Fibroblast of peridontal ligament (primary cell): ENCODE results near the gene CELF4.
"Not testable (repeated sequence)": the region's sequence is repeated elsewhere in the genome, so short reads cannot be mapped to it uniquely, and the experiment has no call there.

Source experiments
- DNase-seq: peaks from one replicate; pipeline ENCODE4 v3.0.0-alpha.2; 2010; ENCODE audit errors: extremely low read depth

Gene CELF4

DNA sequence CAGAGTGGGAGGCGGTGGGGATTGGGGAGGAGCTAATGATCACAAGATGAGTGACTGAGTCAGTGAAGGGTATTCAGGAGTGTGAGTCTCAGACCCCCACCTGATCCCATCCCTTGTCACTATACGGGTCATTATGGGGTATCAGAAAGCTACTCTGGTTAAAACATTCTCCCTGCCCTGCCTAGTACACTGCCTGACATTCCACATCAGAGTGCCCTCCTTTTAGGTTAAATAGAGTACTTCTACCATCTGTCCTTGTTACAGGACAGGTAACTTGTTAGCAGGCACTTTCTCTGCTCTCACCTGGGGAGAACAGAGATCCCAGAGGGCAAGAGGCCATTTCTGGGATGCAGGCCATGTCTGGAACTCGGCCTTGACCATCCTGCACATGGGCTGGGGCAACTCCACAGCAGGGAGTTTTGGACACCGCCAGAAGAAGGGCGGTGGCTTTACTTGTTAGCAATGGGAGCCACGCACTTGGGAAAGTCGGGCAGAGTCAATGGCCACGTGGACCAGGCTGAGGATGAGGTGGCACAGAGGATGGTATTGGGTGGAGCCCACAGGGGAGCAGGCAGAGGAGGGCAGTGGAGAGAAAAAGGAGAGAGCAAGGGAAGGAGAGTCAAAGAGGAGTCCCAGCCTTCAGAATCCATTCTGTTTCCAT lies 98.5 kb downstream of the CELF4 start:
- no peak for DNase-seq

DNA sequence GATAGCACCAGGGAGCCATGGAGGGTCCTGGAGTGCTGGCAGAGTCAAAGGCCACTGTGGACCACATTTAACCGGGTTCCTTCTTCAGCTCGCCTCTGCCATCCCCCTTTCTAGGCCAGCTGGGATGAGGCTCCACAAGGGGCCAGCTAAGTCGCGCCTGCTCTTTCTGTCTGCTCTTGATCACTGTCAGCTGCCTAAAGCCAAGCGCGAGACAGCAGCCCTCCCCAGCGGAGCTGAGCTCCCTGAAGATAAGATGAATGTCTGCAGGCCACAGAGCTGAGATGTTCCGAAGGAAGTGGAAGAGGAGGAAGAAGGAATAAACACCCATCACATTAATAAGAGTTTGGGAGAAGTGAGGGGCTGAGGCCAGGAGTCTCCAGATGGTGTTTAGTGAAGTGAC lies 99.6 kb downstream of the CELF4 start:
- no peak for DNase-seq

DNA sequence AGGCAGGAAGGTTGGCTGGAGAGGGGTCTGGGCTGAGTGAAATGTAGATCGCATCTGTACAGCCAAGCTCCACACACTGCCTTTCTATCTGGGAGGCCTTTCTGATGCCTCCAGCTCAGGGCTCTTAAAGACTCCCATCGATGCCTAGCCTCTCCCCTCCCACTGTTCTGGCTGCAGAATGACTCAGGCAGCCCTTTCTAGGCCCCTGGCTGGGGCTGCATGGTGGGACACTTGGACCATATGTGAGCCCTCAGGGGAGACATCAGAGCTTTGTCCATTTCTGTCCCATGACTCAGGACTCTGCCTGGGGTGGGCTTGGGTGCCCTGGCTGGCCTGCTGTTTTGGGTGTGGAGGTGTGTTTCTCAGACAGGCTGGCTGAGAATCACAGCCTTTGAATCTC lies 101.3 kb downstream of the CELF4 start:
- DNase-seq, result no peak

DNA sequence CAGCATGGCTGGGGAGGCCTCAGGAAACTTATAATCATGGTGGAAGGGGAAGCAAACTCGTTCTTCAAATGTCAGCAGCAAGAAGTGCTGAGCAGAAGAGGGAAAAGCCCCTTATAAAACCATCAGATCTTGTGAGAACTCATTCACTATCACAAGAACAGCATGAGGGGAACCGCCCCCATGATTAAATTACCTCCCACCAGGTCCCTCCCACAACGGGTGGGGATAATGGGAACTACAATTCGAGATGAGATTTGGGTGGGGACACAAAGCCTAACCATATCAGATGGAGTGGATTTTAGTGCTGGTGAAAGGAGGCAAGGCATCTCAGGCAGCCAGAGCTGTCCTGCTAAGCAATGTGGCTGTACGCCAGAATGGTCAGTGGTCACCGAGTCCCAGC lies 104.3 kb downstream of the CELF4 start:
- not testable (repeated sequence) for DNase-seq

DNA sequence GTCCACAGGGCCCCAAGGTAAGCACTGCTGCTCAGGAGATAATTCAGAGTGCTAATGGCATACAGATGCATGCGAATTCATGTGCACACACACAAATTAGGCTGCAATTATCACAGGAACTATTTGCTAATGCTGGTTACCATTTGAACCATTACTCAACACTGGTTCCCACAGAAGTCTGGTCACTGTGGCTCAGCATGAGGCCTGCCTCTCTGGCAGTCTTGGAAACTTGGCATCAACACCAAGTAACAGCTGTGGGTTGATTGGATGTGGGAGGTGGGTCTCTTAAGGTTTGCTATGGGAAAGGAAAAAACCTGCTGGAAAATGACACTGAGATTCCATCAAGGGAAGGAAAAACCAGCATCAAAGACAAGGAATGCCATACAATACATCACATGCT lies 105.0 kb downstream of the CELF4 start:
- no peak for DNase-seq

DNA sequence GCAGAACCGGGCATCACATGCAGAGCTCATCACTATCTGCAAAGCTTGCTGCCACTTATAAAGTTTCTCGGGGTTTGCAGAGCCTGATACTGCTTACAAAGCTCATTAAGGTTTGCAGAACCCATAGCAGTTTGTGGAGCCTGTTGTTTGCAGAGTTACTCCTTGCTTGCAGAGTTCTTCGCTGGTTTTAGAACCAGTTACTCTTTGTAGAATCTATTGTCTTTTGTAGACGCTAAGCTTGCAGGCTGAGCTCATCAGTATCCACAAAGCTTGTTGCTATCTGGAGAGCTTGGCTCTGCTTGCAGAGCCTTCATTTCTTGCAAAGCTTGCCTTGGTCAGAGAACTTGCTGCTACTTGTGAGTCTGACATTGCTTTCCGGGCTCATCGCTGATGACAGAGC lies 106.9 kb downstream of the CELF4 start:
- DNase-seq, result no peak

DNA sequence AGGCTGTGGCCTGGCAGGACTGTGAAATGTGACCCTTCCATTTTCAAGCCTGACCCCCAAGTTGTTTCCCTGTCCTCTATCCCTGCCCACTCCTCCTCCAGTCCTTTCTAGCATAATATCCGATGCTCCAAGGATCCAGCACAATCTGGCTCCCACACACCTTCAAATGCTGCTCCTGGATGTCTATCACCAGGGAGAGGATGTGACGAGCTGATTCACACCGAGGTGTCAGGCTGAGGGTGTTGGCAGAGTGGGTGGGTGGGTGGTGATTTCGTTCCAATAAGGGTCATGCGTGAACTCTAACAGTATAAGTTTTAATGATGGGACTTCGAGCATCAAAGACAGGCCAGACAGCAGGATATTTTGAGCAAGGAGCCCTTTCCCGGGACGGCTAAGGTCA lies 107.8 kb downstream of the CELF4 start:
- no peak for DNase-seq

DNA sequence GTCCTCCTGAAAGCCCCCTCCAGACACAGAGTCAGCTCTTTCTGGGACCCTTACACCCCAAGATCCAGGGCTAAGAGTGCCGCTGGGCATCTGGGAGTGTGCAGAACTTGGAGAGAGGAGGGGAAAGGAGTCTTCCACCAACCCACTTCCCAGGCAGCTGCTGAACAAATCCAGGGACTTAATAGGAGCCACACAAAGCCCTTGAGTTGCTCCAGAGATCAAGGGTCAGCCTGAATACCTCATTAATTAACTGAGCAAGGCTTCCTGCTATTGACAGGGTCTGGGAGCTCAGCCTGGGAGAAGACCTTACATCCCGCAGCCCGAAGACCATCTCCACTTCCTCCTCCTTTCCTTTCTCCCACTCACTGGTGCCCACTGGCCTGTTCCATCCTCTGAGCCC lies 108.3 kb downstream of the CELF4 start:
- no peak for DNase-seq

DNA sequence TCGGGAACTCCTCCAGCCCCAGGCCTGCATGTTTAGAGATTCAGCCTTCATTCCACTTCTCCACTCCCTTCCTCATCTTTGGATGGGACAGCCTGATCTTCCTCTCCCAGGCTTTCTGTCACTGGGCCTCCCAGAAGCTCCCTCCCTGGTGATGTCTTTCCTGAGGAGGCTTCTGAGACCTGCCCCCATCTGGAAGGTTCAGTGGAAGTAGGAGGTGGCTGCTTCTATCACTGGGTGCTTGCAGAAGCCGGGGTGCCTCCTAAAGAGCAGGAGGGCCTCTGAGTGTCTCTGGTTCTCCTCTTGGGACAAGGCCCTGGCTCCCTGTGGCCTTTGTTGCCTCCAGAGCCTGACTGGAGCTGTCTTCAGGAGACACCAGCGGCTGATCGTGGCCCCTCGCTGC lies 108.7 kb downstream of the CELF4 start:
- no peak for DNase-seq

DNA sequence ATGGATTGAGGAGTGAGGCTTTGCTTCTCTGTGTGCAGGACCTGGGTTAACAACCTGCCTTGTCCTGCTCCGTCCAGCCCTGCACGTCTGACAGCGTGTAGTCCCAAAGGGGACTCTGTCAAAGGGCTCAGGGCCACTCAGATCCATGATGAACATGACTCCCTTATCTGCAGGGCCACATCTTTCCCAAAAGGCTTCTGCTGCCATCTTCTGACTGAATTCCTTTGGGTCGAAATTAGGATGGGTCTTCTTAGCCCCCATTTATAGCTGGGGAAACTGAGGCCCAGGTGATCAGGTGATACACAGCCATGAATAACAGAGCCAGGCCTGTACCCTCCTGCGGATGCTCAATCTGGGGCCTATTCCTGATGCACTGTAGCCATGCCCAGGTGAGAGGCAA lies 109.2 kb downstream of the CELF4 start:
- DNase-seq, result no peak

DNA sequence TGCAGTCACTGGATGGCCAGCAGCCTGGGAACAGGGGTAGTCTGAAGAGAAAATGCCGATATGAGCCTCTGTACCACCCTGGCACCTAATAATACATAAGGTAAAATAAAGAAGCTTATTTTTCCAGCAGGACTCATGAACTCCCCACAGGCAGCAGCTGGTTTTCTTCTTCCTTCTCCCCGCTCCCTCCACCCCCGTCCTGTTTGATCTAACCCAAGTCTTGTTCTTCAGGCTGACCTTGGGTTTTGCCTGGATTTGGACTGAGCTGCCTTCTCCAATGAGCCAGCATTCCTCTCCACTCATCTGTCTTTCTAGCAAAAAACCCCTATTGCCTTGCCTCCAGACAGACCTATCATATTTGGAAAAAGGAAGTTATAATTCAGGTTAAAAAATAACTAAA lies 111.8 kb downstream of the CELF4 start:
- DNase-seq, result no peak

DNA sequence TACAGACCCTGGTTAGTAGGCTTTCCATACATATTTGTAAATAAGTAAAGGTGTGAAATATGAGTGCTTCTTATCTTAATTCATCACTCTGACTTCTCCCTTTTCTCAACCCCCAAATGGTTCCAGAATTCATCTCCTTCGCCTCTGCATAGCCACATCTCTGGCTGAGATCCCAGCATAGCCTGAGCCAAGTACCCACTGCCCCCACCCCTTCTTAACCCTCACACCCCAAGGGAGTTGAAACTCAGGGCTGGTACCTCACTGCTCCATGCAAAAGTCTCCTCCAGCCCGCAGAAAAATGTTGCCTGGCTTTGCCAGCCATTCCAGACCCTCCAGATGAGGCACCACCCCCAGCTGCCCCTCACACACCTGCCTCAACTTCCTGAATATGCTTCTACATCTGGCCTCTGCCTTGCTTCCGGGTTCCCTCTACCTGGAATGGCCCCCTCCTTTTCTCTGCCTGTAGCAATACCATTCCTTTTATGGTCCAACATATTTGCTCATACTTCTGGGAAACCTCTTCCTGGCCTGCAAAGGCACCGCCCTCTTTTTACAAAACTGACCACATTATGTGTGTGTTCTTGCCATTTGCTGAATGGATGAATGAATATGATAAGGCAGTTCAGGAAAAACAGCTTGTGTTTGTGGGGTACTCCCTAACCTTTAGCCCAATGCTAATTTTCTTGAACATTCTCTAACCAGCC lies 112.8 kb downstream of the CELF4 start:
- DNase-seq, result peak; percentile 26

DNA sequence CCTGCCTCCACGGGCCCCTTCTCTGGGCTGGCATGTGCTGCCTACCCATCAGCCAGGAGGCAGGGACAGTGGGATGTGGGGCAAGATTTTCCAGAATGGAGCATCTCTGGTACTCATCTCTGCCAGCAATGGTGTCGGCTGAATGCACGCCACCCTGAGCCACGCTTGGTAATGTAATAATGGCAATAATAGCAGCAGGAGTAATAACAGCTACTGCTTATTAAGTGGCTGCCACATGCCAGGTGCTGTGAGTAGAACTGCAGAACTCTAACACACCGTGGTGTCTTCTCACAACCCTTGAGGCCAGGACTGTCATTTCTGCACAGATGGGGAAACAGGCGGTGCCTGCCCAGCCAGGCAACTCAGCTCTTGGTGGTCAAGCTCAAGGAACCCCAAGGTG lies 113.6 kb downstream of the CELF4 start:
- no peak for DNase-seq

DNA sequence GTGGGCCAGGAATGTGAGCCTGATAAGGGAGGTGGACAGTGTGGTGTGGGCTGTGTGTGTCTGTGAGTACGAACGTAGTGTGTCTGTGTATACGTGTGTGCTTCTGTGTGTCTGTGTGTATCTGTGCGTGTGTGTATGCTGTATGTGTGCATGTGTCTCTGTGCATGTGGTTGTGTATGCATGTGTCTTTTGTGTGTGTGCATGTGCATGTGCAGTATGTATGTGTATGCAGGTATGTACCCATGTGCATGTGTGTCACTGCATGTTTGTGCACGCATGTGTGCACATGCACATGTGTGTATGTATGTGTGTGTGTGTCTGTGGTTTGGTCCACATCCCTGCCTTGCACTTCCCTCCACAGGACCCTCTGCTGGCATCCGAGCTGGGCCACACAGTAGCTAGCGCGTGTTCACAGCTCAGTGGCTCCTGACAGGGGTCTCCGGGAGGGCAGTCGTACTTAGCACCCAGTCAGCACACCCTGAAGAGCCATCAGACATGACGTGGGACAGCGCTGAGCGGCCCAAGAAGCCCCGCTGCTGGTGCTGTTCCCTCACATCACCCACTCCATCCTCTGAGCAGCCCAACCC lies 114.3 kb downstream of the CELF4 start:
- no peak for DNase-seq

DNA sequence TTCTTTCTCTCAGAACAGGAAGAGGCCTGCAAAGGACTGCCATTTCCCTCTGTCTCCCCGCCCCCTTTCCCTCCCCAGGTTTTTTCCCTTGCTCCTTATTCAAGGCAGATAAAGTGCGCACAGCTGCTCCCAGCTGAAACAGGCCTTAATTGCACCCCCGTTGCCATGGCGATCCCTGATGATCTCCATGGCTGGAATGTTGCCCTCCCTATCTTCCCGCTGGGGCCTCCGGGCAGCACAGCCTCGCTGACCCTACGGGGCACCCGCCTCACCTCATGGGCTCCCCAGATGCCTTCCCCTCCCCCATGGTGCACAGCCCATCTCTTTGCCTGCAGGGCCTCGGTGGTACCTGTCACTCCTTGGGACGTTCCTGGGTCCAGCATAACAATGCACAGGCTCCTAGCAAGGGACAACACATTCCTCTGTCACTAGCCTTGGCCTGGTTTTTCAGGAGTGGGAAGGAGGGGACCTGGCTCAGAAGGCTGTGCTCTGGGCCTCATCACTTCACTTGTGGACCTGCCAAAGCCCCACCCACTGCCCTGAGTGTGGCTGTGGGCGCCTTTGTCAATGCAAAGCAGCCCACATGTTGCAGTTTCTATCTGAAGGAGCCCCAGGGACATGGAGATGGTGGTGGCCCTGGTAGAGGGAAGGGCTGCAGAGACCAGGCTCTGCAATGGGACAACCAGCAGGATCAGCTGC lies 115.0 kb downstream of the CELF4 start:
- no peak for DNase-seq

DNA sequence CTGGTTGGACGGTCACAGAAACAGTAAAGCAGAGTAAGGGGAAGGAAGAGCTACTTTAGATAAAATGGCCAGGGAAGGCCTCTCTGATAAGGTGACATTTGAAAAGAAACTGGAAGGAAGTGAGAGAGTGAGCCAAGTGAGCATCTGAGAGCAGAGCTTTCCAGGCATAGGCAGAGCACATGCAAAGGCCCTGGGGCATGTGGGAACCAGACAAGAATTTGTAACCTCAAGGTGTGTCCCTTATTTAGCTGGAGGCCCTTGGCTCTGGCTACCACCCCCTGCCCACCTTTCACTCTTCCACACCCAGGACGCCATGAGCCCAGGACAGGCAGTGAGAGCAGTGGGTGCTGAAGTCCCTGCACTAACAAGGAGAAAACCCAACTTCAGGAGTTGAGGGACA lies 116.0 kb downstream of the CELF4 start:
- no peak for DNase-seq

DNA sequence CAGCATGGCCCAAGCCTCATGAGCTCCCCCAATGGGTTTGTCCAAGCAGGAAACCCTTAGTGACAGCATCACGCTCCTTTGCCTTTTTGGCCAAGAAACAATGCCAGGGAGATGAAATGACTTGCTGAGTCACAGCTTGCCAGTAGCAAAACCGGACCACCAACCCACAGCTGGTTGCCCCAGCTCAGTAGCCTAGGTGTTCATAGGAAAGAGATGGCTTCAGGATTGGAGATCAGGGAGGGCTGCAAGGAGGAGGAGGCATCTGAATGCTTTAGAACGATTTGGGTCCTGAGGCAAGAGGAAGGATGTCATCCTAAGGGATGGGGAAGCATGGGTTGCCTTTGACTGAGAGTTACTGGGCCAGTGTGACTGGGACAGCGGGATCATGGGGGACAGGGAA lies 116.7 kb downstream of the CELF4 start:
- no peak for DNase-seq

DNA sequence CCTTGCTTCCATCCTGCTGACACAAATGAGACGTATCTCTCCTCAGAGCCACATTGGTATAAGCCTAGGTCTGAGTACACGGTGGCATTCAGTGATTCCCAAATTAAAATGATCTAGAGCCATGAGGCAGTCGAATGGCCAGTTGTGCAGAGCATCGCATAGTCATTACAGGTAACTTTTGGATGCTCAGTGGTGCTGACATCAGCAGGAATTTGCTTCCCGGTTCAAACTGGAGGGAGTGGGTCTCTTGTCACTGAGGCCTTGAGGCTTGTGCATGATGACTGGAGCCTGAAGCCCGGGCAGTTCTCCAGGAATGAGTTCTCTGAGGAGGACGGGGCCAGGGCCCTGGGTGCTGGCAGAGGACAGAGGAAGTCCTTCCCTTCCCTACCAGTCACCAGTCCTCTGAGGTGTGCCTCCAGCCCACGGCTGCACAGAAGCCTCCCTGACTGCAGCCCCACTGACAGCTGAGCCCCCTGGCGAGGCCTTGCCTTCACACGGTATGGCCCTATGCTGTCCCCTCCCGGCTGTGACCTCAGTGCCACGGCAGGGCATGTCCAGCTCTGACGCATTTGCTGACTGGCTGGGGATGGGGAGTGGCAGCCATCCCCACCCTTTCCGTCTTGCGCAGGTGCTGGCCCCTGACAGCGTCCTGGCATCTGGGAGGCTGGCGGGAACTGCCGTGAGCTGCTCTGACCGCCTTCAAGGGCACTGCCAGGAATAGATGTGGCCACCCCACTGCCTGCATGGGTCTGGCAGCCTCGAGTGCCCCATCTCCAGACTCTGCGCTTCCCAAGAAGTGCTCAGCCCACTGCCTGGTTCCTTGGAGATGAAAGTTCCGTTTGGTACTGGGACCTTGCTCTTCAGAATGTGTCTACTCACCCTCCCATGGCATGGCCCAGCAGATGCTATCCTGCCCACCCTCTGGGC lies 117.4 kb downstream of the CELF4 start:
- DNase-seq, result no peak

DNA sequence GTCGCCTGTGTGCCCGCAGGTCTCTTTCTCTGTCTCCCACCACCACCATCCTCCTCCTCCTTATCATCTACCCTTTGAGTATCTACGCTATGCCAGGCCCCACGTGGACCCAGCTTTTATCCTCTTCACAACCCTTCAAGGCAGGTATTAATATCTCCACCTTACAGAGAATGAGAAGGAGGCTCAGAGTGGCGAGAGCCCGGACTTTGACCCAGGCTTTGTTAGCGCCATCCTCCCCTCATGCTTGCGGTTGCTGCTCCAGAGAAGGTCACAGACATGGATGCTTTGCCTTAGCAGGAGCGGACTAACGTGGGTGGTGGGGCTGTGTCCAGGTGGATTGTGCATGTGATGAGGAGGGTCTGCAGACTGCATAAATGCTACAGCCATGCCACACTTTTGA lies 119.8 kb downstream of the CELF4 start:
- no peak for DNase-seq

DNA sequence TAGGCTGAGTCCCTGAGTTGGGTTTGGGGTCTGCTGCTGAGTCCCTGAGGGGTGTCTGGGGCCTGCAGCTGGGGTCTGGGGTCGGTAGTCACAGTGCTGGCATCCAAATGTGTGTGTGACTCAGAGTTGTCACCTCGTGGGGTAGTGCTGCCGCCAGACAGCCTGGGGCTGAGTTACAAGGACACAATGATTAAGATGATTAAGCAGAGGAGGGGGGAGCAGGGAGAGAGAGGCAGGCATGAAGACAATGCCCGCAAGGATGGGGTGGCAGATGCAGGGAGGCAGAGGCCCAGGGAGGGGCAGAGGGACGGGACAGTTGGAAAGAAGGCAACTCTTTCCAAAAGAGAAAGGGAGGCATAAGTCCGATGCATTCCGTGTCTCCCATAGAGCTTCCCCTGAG lies 120.2 kb downstream of the CELF4 start:
- no peak for DNase-seq

DNA sequence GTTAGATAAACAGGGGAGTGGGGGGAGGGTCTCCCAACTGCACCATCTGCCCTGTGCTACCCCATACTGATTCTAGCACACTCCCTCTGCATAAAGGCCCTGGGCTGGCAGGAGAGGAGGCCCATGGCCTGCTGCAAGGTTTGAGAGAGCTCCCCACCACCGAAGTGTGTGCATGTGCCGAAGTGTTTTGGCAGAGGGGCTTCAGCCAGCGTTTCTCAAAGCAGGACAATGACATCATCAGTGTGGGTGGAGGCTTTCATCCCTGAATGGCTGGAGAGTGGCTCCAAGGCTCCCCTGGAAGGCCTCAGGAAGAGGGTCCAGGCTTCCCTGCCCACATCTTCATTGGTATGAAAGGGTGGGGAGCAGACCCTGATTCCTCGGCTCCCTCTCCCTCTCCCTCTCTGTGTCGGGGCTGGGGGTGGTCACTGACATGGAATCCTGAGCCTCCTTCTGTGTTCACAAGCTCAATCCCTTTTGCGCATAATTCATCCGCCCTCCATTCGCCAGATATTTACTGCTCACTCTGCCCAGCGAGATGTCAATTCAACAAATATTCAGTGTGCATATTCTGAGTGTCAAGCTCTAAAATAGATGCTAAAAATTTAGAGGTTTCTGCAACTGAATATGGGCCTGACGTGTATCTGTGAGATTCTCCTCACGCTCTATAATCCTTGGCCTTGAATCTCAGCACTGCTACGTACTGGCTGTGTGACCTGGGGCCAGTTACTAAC lies 122.1 kb downstream of the CELF4 start:
- no peak for DNase-seq
